ENCODE results near the gene KRT7.
"Not testable (repeated sequence)": the region's sequence is repeated elsewhere in the genome, so short reads cannot be mapped to it uniquely, and the experiment has no call there.

KRT7 gene

DNA sequence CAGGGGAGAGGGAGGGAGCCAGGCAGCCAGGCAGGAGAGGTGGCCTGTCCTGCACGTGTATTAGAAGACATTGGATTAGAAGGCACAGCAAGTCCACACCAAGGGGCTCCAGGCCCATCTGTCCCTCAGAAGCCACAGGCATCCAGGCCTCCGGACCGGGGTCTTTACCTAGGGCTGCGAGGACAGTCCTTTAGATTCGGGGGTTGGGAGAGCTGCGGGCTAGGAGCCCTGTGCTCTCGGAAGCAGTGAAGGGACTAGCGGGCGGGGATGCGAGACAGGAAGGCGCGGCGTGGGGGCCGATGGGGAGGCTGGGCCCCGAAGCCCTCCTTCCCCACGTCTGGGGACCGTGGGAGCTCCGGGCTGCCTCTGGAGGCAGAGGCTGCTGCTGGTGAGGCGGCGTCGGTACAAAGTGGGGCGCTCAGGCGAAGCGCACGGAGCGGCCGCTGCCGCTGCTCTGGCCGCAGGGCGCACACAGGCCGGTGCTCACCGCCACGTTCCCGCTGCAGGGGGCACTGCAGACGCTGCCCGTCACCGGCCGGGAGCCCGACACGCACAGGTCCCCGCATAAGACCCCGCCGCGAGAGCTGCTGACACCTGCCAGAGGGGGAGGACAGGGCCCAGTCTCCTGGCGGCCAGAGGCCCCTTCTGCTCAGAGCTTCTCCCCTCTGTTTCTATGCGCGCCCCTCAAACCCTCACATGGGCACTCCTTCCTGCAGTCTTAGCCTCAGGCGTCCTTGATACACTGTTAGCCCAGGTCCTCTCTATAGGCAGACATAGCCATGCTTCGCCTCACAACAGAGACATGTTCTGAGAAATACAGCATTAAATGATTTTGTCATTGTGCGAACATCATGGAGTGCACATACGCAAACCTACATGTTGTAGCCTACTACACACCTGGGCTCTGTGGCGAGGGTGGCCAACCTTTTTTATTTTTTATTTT, 17.3 kb downstream of the KRT7 start:
- Histone ChIP-seq H2BK15ac (replicated peaks; ENCODE audit: low read depth) (no peak overlapping the region), H3K4me1 (ENCODE audit: control insufficient read depth, low read depth, low read length) (no peaks in the 10 kb centered on the region), H3K23ac (ENCODE audit: low read length) (no peak overlapping the region), H3K4me2 (ENCODE audit: low read length) (peak overlapping the region; percentile 14), H3K36me3 (ENCODE audit: control insufficient read depth, insufficient read depth, low read length) (no peaks in the 10 kb centered on the region), H3K4ac (ENCODE audit: low read depth, low read length) (no peak overlapping the region), H3K27ac (ENCODE audit: low read depth, low read length) (no peak overlapping the region), H3K79me1 (ENCODE audit: low read length) (no peaks in the 10 kb centered on the region), H4K5ac (ENCODE audit: low read length) (no peak overlapping the region), H3K56ac (ENCODE audit: low read length) (peak overlapping the region; percentile 37), H2BK120ac (ENCODE audit: low read depth, low read length) (no peak overlapping the region), H4K8ac (ENCODE audit: low read depth, low read length) (no peak overlapping the region), H3K27me3 (ENCODE audit: insufficient read depth, low read length, poor library complexity) (peaks cover 9% of the 10 kb centered on the region), H3K4me3 (ENCODE audit: low read length) (no peak overlapping the region), H3K18ac (ENCODE audit: low read length) (no peak overlapping the region), H3K9ac (ENCODE audit: low read length) (peak overlapping the region; percentile 36), H2BK5ac (ENCODE audit: low read length) (no peak overlapping the region), H2AK5ac (ENCODE audit: low read length) (no peak overlapping the region), H3K79me2 (ENCODE audit: control insufficient read depth, insufficient read depth, low read length) (no peaks in the 10 kb centered on the region)
- no peak for DNase-seq
- no CpG with 5 or more reads among the region's 52 CpGs for WGBS (ENCODE audit: extremely low coverage, insufficient coverage, low lambda C conversion rate)

DNA sequence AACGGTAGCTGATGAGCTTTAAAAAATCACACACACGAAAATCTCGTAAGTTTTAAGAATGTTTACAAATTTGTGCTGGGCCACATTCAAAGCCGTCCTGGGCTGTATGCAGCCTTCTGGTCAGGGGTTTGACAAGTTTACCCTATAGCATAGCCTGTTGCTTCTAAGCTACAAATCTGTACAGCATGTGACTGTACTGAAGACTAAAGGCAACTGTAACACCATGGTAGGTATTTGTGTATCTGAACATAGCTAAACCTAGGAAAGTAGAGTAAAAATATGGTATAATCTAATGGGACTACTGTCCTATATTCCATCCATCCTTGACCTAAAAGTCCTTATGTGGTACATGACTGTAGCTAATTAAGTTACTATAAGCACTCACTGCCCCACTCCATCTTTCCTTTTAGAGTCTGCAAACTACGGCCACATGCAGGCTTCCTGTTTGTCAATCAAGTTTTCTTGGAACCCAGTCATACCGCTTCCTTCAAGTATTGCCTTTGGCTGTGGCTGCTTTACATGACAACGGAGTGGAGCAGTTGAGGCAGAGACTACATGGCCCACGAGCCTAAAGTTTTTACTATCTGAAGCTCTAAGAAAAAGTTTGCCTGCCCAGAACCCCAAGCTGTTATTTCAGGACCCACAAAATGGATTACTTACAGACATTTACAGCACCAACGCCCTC, 18.5 kb downstream of the KRT7 start:
- H3K36me3 ChIP-seq (ENCODE audit: control insufficient read depth, insufficient read depth, low read length): no peaks in the 10 kb centered on the region
- no peak overlapping the region for H2BK120ac ChIP-seq (ENCODE audit: low read depth, low read length)
- no peak overlapping the region for H2BK5ac ChIP-seq (ENCODE audit: low read length)
- no peak overlapping the region for H4K8ac ChIP-seq (ENCODE audit: low read depth, low read length)
- no peak overlapping the region for H3K18ac ChIP-seq (ENCODE audit: low read length)
- no peak overlapping the region for H3K23ac ChIP-seq (ENCODE audit: low read length)
- no peak overlapping the region for H2AK5ac ChIP-seq (ENCODE audit: low read length)
- no peak for DNase-seq
- no peak overlapping the region for H3K4ac ChIP-seq (ENCODE audit: low read depth, low read length)
- peaks cover 9% of the 10 kb centered on the region for H3K27me3 ChIP-seq (ENCODE audit: insufficient read depth, low read length, poor library complexity)
- no peak overlapping the region for H3K4me3 ChIP-seq (ENCODE audit: low read length)
- H3K9ac ChIP-seq (ENCODE audit: low read length): no peak overlapping the region
- no peak overlapping the region for H3K4me2 ChIP-seq (ENCODE audit: low read length)
- H3K79me1 ChIP-seq (ENCODE audit: low read length): no peaks in the 10 kb centered on the region
- no CpG with 5 or more reads among the region's 9 CpGs for WGBS (ENCODE audit: extremely low coverage, insufficient coverage, low lambda C conversion rate)
- H3K27ac ChIP-seq (ENCODE audit: low read depth, low read length): no peak overlapping the region
- H3K79me2 ChIP-seq (ENCODE audit: control insufficient read depth, insufficient read depth, low read length): no peaks in the 10 kb centered on the region
- no peak overlapping the region for H3K56ac ChIP-seq (ENCODE audit: low read length)
- H4K5ac ChIP-seq (ENCODE audit: low read length): no peak overlapping the region
- no peaks in the 10 kb centered on the region for H3K4me1 ChIP-seq (ENCODE audit: control insufficient read depth, low read depth, low read length)
- H2BK15ac ChIP-seq (replicated peaks; ENCODE audit: low read depth): no peak overlapping the region

DNA sequence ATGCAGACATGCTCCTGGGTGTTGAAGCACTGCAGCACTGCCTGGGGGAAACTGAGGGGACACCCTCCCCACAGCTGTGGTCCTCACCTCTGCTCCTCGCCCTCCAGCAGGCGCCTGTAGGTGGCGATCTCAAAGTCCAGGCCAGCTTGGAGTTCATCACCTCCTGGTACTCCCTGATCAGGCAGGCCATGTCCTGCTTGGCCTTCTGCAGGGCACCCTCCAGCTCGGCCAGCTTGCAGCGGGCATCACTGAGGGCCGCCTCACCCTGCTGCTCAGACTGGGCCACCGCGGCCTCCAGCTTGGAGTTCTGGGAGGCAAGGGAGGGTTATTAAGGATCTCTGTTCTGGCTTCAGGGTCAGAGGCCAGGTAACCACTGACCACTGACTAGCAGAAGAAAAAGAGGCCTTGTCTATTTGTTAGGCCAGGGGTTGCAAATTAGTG, 19.2 kb downstream of the KRT7 start:
- H3K36me3 ChIP-seq (ENCODE audit: control insufficient read depth, insufficient read depth, low read length); H4K8ac ChIP-seq (ENCODE audit: low read depth, low read length); H3K4me3 ChIP-seq (ENCODE audit: low read length); H3K9ac ChIP-seq (ENCODE audit: low read length); H2BK5ac ChIP-seq (ENCODE audit: low read length); H3K56ac ChIP-seq (ENCODE audit: low read length); H2BK120ac ChIP-seq (ENCODE audit: low read depth, low read length); H3K27ac ChIP-seq (ENCODE audit: low read depth, low read length); H3K4me2 ChIP-seq (ENCODE audit: low read length); H4K5ac ChIP-seq (ENCODE audit: low read length); H3K23ac ChIP-seq (ENCODE audit: low read length); H3K79me2 ChIP-seq (ENCODE audit: control insufficient read depth, insufficient read depth, low read length); H2BK15ac ChIP-seq (replicated peaks; ENCODE audit: low read depth); H3K4me1 ChIP-seq (ENCODE audit: control insufficient read depth, low read depth, low read length); H2AK5ac ChIP-seq (ENCODE audit: low read length); H3K79me1 ChIP-seq (ENCODE audit: low read length); H3K4ac ChIP-seq (ENCODE audit: low read depth, low read length); H3K18ac ChIP-seq (ENCODE audit: low read length): not testable (repeated sequence)
- H3K27me3 ChIP-seq (ENCODE audit: insufficient read depth, low read length, poor library complexity): peaks cover 10% of the 10 kb centered on the region
- DNase-seq: peak; percentile 33
- WGBS (ENCODE audit: extremely low coverage, insufficient coverage, low lambda C conversion rate): no CpG with 5 or more reads among the region's 8 CpGs

GRCh38 chr12:52252728-52253343, 19.8 kb downstream of the KRT7 start:
- Histone ChIP-seq H4K5ac (ENCODE audit: low read length) (no peak overlapping the region), H3K27ac (ENCODE audit: low read depth, low read length) (no peak overlapping the region), H3K36me3 (ENCODE audit: control insufficient read depth, insufficient read depth, low read length) (no peaks in the 10 kb centered on the region), H3K56ac (ENCODE audit: low read length) (no peak overlapping the region), H3K18ac (ENCODE audit: low read length) (no peak overlapping the region), H3K79me1 (ENCODE audit: low read length) (no peaks in the 10 kb centered on the region), H2BK15ac (replicated peaks; ENCODE audit: low read depth) (no peak overlapping the region), H3K79me2 (ENCODE audit: control insufficient read depth, insufficient read depth, low read length) (no peaks in the 10 kb centered on the region), H3K23ac (ENCODE audit: low read length) (no peak overlapping the region), H4K8ac (ENCODE audit: low read depth, low read length) (no peak overlapping the region), H3K4me2 (ENCODE audit: low read length) (no peak overlapping the region), H3K4me3 (ENCODE audit: low read length) (no peak overlapping the region), H3K4ac (ENCODE audit: low read depth, low read length) (no peak overlapping the region), H2BK120ac (ENCODE audit: low read depth, low read length) (no peak overlapping the region), H3K27me3 (ENCODE audit: insufficient read depth, low read length, poor library complexity) (peaks cover 13% of the 10 kb centered on the region), H2BK5ac (ENCODE audit: low read length) (no peak overlapping the region), H3K9ac (ENCODE audit: low read length) (no peak overlapping the region), H2AK5ac (ENCODE audit: low read length) (no peak overlapping the region), H3K4me1 (ENCODE audit: control insufficient read depth, low read depth, low read length) (no peaks in the 10 kb centered on the region)
- no CpG with 5 or more reads among the region's 11 CpGs for WGBS (ENCODE audit: extremely low coverage, insufficient coverage, low lambda C conversion rate)
- no peak for DNase-seq

DNA sequence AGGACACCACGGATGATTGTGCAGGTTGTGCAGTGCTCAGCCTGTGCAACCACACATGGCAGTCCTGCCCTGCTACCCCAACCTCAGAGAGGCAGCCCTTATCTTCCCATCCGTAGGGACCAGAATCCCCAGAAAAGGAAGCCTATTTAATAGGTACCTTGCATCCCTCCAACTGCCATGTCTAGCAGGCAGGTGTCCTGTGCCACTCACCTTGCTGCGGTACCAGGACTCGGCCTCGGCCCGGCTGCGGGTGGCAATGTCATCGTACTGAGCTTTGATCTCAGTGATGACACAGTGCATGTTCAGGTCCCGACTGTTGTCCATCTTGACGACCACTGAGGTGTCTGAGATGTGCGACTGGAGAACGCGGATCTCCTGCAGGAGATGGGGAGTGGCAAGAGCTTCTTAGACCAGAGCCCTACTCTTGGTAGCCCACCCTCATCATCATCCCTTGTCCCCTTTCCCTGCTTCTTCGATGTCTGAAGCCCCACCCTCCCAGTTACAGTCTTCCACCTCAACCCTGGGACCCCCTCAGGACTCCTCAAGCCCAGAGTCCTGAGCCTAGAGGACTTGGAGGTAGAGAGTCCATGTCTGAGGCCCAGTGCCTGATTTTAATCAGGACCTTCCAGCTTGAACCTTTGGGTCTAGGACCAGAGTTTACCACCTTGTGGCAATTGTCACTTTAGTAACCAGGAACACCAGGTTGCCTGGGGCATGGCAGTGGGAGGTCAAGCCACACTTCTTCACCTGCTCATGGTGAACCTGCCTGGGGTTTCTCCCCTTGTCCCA, 20.5 kb downstream of the KRT7 start:
- WGBS (ENCODE audit: extremely low coverage, insufficient coverage, low lambda C conversion rate): no CpG with 5 or more reads among the region's 14 CpGs
- no peak overlapping the region for H3K4me2 ChIP-seq (ENCODE audit: low read length)
- peaks cover 13% of the 10 kb centered on the region for H3K27me3 ChIP-seq (ENCODE audit: insufficient read depth, low read length, poor library complexity)
- no peaks in the 10 kb centered on the region for H3K79me1 ChIP-seq (ENCODE audit: low read length)
- no peak overlapping the region for H3K27ac ChIP-seq (ENCODE audit: low read depth, low read length)
- H2AK5ac ChIP-seq (ENCODE audit: low read length): no peak overlapping the region
- no peak for DNase-seq
- no peak overlapping the region for H4K5ac ChIP-seq (ENCODE audit: low read length)
- no peak overlapping the region for H3K56ac ChIP-seq (ENCODE audit: low read length)
- no peak overlapping the region for H2BK15ac ChIP-seq (replicated peaks; ENCODE audit: low read depth)
- no peaks in the 10 kb centered on the region for H3K4me1 ChIP-seq (ENCODE audit: control insufficient read depth, low read depth, low read length)
- H3K36me3 ChIP-seq (ENCODE audit: control insufficient read depth, insufficient read depth, low read length): no peaks in the 10 kb centered on the region
- no peak overlapping the region for H3K4ac ChIP-seq (ENCODE audit: low read depth, low read length)
- no peak overlapping the region for H3K23ac ChIP-seq (ENCODE audit: low read length)
- no peak overlapping the region for H3K4me3 ChIP-seq (ENCODE audit: low read length)
- H3K79me2 ChIP-seq (ENCODE audit: control insufficient read depth, insufficient read depth, low read length): no peaks in the 10 kb centered on the region
- no peak overlapping the region for H2BK5ac ChIP-seq (ENCODE audit: low read length)
- no peak overlapping the region for H3K9ac ChIP-seq (ENCODE audit: low read length)
- H4K8ac ChIP-seq (ENCODE audit: low read depth, low read length): no peak overlapping the region
- H2BK120ac ChIP-seq (ENCODE audit: low read depth, low read length): no peak overlapping the region
- no peak overlapping the region for H3K18ac ChIP-seq (ENCODE audit: low read length)

Data from mesendoderm (in vitro differentiated cells).